ENCODE measurements around the gene CNGA4.
A peak's percentile ranks its signal among the peaks of the same experiment; 100 is the strongest.
"Not testable (repeated sequence)": the region's sequence is repeated elsewhere in the genome, so short reads cannot be mapped to it uniquely, and the experiment has no call there.

Gene CNGA4

GRCh38 chr11:6228520-6228919 is 10.4 kb upstream of the CNGA4 start:
- DNase-seq, result peak; percentile 8

- DNase-seq, result peak; percentile 51
Observed at GRCh38 chr11:6229911-6230310, 9.0 kb upstream of the CNGA4 start.

GRCh38 chr11:6232899-6233298 is 6.0 kb upstream of the CNGA4 start:
- DNase-seq, result no peak

- DNase-seq, result no peak
Observed at GRCh38 chr11:6233984-6234386, 4.9 kb upstream of the CNGA4 start.

GRCh38 chr11:6234387-6235107 is 4.3 kb upstream of the CNGA4 start, which contains the start of gene FHIP1B:
FHIP1B (minus strand) TSS chr11:6234636; CDS start chr11:6224516, 10,120 bp downstream.
- peak; percentile 100 for DNase-seq

GRCh38 chr11:6237266-6237665 is 1.6 kb upstream of the CNGA4 start:
- DNase-seq, result no peak

- DNase-seq, result no peak
Observed at GRCh38 chr11:6237761-6238302, 1.1 kb upstream of the CNGA4 start.

GRCh38 chr11:6240139-6240538 is 1.2 kb downstream of the CNGA4 start:
- DNase-seq, result no peak

- no peak for DNase-seq
Observed at GRCh38 chr11:6240781-6241180, 1.9 kb downstream of the CNGA4 start.

- no peak for DNase-seq
Observed at GRCh38 chr11:6241316-6241715, 2.4 kb downstream of the CNGA4 start.

- DNase-seq, result no peak
Observed at GRCh38 chr11:6245536-6245935, 6.6 kb downstream of the CNGA4 start.

- no peak for DNase-seq
Observed at GRCh38 chr11:6248248-6248647, 9.4 kb downstream of the CNGA4 start.

- not testable (repeated sequence) for DNase-seq
Observed at GRCh38 chr11:6248897-6249296, 10.0 kb downstream of the CNGA4 start.

- no peak for DNase-seq
Observed at GRCh38 chr11:6249770-6250555, 11.1 kb downstream of the CNGA4 start.

GRCh38 chr11:6251120-6251733 is 12.3 kb downstream of the CNGA4 start:
- DNase-seq, result peak; percentile 9

- DNase-seq, result no peak
Observed at GRCh38 chr11:6251990-6252473, 13.1 kb downstream of the CNGA4 start.

GRCh38 chr11:6253197-6253596 is 14.3 kb downstream of the CNGA4 start:
- DNase-seq, result no peak

- DNase-seq, result no peak
Observed at GRCh38 chr11:6258141-6258540, 19.3 kb downstream of the CNGA4 start.

GRCh38 chr11:6258571-6259081 is 19.7 kb downstream of the CNGA4 start:
- DNase-seq, result no peak

GRCh38 chr11:6260207-6260726 is 21.4 kb downstream of the CNGA4 start:
- DNase-seq, result no peak

GRCh38 chr11:6263662-6264061 is 24.8 kb downstream of the CNGA4 start:
- DNase-seq, result no peak

- DNase-seq, result no peak
Observed at GRCh38 chr11:6268820-6269219, 29.9 kb downstream of the CNGA4 start.

GRCh38 chr11:6269994-6270393 is 31.1 kb downstream of the CNGA4 start:
- no peak for DNase-seq

Measured in NK-92 treated with Interleukin-12 subunit alpha and Interleukin-12 subunit beta, amount 100 ng/mL, for 24 hours (cell line).